Inflammatory macrophage (primary cell): ENCODE data around the gene CDSN.

Experiments
- DNase-seq, 2 donors: peaks; one replicate each; pipeline ENCODE4 v3.0.0-alpha.2; 2020 to 2022

Gene CDSN

GRCh38 chr6:31144296-31144969, 24.2 kb upstream of the CDSN start:
- no peak for DNase-seq

DNA sequence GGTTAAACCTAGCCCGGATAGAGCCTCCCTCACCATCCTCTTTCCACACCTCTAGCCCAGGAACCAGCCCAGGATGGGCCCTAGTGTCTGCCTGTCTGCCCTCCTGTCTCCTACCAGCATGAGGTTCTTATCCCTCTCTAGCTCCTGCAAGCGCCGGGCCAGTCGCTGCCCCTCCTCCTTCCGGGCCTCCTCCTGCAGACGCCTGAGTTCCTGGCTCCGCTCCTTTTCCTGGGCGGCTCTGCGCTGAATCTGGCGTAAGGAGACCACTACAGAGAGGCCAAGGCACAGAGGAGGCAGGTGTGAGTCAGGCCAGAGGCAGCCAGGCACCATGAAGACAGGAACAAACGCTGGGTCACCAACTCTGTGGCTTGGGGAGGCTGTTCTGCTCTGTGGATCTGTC, 22.9 kb upstream of the CDSN start:
- no peak for DNase-seq

DNA sequence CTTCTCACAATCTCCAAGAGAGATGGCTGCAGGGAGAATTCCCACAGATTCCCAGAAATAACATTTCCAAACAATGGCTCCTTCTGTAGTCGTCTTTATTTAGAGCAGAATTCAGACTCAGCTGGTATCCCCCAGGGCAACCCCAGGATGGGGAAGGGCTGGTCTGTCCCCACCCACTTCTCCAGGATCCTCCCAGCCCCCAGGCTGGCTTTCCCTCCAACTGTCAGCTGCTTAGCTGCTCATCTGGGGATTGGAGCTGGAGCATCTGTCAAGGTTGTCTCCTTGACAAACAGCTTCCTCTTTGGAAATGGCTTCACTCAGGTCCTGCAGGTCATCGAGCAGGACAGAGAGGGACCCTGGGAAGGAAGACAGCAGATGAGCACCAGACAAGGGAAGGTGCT, 22.1 kb upstream of the CDSN start:
- DNase-seq, result no peak

GRCh38 chr6:31140643-31141042, 20.4 kb upstream of the CDSN start:
- DNase-seq, result no peak

DNA sequence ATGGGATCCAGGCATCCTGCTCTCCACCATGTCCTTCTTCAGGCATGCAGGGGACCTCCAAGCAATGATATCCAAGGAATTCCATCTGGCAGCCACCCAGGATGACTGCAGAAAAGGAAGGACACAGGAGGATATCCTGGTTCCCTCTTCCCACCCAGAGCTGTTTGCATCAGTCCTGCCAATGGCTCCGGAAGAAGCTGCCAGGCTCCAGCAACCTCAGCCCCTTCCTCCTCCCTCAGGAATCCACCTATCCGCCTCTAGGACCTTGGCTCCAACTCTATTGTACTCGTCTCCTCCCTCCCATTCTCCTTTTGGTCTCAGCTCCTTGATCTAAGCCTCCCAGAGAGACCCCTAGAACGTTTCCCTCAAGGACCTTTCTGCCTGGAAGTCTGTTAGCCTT, 19.4 kb upstream of the CDSN start:
- no peak for DNase-seq

GRCh38 chr6:31138982-31139381, 18.7 kb upstream of the CDSN start, which contains the start of gene PSORS1C2:
TSS of gene PSORS1C2 (minus strand) at chr6:31139066. CDS start at chr6:31139026, 40 bp downstream.
- no peak for DNase-seq

GRCh38 chr6:31135710-31136109, 15.5 kb upstream of the CDSN start:
- DNase-seq, result no peak

- DNase-seq, result no peak
Observed at GRCh38 chr6:31132806-31133205, 12.6 kb upstream of the CDSN start.

DNA sequence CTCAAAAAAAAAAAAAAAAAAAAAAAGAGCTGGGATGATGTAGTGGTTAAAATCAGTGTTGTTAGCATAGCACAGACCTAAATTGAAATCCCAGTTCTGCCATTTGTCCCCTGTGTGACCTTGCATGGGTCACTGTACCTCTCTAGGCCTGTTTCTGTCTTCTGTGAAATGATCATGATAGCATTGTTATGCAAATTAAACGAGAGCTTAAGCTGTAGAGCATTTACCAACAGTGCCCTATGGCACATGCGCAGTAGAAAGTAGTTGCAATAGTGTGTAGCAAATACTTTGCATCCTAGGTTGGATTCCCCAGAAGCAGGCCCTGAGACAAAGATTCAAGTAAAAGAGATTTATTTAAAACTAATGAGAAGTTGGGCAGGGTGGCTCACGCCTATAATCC, 11.3 kb upstream of the CDSN start:
- no peak for DNase-seq

GRCh38 chr6:31130751-31131150, 10.5 kb upstream of the CDSN start:
- no peak for DNase-seq

GRCh38 chr6:31129130-31129529, 8.9 kb upstream of the CDSN start:
- no peak for DNase-seq

DNA sequence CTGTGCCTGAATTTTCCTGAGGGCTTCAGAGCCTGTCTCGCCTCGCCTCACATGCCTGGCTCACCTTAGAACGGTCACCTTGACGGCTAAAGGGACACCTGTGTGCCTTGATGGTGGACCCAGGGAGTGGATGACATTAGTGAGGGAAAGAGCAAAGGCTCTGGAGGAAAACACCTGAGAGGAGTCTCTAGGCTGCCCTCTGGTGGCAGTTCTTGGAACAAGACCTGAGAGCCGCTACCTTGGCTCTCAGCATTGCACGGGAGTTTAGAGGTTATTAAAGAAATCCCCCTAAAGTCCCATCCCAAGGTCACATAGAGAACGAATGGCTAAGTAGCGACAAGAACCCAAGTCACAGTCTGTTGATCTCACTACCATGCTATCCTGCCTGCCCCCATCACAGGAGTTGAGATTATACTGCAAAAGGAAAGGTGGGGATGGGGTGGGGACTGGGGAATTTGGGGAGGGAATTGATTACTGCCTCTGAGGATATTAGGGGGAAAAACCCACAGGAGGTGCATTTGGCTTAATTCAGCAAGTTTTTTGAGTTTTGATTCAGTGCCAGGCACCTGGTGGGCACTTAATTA, 7.9 kb upstream of the CDSN start:
- DNase-seq, result peak; percentile 33 to 38

GRCh38 chr6:31126396-31127175, 6.3 kb upstream of the CDSN start:
- no peak for DNase-seq

DNA sequence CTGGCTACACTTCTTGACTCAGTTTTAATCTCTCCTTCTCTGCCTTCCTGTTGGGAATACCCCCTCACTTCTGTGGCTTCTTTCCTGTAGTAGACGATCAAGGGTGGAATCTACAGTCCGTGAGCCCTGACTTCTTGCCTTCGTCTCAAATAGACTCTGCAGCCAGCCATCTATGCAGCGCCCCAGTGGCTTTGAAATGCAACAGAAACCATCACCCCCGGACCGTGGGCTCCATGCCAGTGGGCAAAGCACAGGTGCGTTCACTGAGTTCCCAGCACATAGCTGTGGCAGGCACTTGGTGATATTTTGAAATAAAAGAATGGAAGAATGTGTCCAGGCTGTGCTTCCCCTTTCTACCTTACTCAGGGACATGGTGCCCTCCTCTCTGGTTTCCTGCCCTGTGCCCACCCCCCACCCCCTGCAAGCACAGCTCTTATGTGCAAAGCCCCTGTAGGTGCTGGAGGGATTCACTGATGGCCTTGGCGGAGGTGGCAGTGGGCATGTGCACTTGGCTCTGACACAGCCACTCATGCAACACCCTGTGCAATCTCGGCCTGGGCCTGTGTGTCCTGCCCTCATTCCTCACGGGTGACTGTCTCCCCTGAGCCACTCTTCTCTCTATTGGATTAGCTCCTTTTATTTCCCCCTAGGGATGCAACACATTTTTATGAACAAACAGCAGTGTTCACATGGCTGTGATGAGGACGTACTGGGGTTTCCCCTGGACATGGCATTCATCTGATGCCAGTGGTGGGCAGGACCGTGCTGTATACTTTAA, 5.5 kb upstream of the CDSN start:
- no peak for DNase-seq

- DNase-seq, result no peak
Observed at GRCh38 chr6:31125162-31125561, 4.9 kb upstream of the CDSN start.

- DNase-seq, result peak in 1 of 2 donors; percentile 15
Observed at GRCh38 chr6:31122791-31123706, 2.8 kb upstream of the CDSN start.

- no peak for DNase-seq
Observed at GRCh38 chr6:31121131-31121790, 1.0 kb upstream of the CDSN start.

- no peak for DNase-seq
Observed at GRCh38 chr6:31118178-31118577, 2.1 kb downstream of the CDSN start.

GRCh38 chr6:31116661-31117385, 3.4 kb downstream of the CDSN start:
- DNase-seq, result no peak

GRCh38 chr6:31115941-31116560, 4.2 kb downstream of the CDSN start:
- DNase-seq, result no peak
